GM08714 (cell line): ENCODE data around the gene CD8B2.
"Not testable (repeated sequence)": the region's sequence is repeated elsewhere in the genome, so short reads cannot be mapped to it uniquely, and the experiment has no call there.

Experiments used
- H3K4me3 ChIP-seq: fragments of 200-500 bp; sonication (Bioruptor generic); 2 replicates; pipeline ENCODE4 v1.5.1; 2014; ENCODE audit warnings: mild to moderate bottlenecking, low read length, inconsistent platforms
- ZNF274 ChIP-seq: IDR thresholded peaks from 2 replicates; pipeline ENCODE4 v1.6.1; 2012; ENCODE audit warnings: mild to moderate bottlenecking, low read depth, low read length

The CD8B2 gene

DNA sequence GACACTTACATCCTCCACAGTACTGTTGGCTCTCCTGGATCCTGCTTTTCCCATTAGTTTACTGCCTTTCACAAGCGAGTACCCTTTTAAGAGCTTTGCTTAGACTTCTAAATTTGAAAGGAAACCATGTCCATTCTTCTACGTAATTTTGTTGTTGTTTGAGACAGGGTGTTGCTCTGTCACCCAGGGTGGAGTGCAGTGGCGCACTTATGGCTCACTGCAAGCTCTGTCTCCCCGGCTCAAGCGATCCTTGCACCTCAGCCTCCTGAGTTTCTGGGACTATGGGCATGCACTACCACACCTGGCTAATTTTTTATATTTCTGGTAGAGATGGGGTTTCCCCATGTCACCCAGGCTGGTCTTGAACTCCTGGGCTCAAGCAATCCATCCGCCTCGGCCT is 24.8 kb downstream of the CD8B2 start:
- H3K4me3 ChIP-seq = not testable (repeated sequence)

DNA sequence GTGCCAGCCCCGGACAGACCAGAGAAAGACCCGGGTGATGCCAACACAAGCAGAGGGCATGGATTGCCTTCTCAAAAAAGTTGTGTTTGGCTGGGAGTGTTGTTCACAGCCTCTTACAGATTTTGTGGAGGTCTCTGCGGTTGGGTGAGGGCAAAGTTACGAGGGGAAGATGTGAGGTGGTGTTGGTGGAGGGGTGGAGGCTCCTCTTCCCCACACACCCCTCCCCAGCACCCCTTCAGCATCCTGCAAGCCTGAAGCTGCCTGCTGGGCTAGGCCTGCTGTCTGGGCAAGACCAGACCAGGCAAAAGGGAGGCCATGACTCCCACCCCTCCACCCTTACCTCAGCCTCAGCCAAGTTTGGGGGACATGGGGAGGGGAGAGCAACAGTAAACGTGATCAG is 26.2 kb downstream of the CD8B2 start:
- not testable (repeated sequence) for H3K4me3 ChIP-seq

DNA sequence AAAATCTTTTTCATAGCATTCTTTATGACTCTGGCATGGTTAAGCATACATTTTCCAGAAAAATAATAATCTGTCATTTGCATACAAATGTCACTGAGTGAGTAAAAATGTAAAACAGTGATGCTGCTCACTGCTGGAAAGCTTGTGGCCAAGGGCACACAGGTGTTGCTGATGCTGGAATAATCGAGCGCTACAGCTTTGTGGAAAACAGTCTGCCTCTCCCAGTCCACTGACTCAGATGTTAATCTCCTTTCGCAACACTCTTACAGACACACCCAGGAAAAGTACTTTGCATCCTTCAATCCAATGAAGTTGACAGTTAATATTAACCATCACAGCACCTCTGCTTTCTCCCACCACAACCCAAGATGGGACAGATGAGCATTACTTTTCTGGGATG is 27.7 kb downstream of the CD8B2 start:
- H3K4me3 ChIP-seq = not testable (repeated sequence)

DNA sequence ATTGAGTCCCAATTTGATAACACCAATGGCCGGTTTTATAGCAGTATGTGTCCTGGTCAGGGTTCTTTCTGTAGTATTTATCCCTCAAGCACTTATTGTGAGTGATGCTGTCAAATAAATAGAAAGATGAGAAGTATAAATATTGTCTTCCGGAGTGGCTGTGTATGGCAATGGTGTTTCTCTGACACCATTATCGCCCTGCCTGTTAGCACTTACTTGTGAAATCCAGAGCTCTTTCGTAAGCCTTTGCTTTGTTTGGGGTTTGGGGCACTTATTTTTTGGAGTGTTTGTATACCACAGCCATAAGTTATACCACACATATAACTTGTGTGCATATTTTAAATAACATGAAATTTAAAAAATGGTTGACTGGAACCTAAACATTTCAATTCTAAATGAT is 29.3 kb downstream of the CD8B2 start:
- TF ChIP-seq ZNF274 = no peak
- no peak overlapping the region for H3K4me3 ChIP-seq

DNA sequence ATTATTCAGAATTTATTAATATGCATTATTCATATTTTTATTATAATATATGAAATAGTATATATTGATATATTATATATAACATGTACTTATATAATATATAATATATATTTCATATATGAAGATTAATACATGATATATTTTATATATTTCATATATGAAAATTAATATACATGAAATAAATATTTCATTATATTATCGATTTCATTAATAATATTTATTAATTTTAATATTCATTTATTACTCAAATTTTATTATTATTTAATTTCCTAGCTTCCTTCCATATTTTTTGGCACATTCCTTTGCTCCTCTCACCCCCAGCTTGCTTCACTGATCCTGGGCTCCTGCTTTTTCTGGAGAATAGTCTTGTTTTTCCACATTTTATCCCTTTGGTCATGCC is 29.7 kb downstream of the CD8B2 start:
- TF ChIP-seq ZNF274 = no peak
- H3K4me3 ChIP-seq = no peak overlapping the region

DNA sequence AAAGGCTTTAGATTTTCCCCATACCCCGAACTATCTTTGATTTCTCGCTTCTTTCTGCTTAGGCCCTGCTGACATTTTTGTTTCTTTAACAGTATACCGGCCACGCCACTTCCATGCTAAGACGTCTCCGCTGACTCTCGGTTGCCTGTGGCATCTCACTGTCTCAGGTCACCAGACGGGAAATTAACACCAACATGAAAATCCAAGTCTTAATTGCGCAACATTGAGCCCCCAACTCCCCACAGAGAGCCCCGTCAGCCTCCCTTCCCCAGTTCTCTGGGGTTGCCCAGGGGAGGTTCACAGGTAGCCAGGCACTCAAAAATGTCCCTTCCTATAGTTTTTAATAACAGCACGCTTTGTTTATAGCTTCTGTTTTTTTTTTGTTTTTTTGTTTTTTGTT is 30.2 kb downstream of the CD8B2 start:
- TF ChIP-seq ZNF274 = no peak
- H3K4me3 ChIP-seq = no peak overlapping the region

DNA sequence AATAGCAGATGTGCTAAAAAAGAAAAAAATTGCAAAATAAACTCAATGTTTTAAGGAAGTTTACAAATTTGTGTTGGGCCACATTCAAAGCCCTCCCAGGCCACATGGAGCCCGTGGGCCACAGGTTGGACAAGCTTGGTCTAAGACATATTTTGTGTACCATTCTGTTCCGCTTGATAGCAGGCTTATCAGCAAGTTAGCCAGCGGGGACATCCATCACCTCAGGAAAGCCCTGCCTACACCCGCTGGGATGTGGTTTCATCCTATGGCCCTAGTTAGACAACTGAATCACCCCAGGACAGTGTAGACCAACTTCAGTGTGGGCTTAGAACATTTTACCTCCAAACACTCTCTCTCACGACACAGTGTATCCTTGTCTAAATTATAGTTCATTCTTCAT is 32.6 kb downstream of the CD8B2 start:
- TF ChIP-seq ZNF274 = no peak
- no peak overlapping the region for H3K4me3 ChIP-seq

DNA sequence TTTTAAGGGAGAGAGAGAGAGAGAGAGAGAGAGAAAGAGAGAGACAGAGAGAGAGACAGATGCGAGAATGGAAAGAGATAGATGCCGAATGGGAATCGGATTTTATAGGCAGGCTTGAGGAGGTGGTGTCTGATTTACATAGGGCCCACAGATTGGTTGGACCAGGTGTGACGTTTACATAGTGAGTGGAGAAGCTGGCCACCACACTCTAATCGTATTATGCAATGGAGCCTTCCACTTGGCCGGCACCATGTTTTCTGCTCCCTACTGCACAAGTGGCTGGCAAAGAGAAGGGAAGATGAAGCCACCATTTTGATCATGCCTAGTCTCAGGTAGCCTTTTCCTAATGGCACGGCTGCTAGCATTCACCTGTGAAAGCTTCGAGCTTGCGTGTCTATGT is 33.9 kb downstream of the CD8B2 start:
- TF ChIP-seq ZNF274 = no peak
- no peak overlapping the region for H3K4me3 ChIP-seq

DNA sequence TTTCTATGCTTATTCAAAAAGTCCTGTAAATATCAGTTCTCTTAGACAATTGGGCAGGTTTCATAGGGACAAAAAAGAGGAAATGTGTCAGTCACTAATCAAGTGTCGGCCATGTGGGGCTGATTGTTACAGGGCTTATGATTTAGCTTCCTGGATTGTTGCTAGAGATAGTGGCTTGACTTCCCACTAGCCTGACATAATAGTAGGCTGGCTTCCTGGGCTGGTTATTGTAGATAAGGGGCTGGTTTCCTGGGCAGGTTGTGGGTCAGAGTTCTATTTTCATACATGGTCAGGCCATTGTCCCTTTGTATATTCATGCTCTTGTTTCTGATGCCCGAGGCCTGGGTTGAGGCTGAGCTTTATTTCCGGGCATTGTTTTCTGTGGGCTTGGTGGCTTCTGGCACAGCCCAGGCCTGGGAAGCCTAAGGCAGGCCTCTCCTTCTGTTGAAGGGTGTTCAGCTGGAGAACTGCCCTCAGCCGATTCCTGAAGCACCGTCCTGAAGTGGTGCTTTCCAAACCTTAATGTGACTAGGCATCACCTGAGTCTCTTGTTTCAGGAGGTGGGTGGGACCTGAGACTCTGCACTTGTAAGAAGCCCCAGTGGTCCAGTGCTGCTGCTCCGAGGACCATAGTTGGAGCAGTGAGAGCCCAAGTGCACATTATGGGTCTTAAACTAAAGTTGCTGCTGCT is 37.0 kb downstream of the CD8B2 start:
- H3K4me3 ChIP-seq = no peak overlapping the region
- no peak for TF ChIP-seq ZNF274

DNA sequence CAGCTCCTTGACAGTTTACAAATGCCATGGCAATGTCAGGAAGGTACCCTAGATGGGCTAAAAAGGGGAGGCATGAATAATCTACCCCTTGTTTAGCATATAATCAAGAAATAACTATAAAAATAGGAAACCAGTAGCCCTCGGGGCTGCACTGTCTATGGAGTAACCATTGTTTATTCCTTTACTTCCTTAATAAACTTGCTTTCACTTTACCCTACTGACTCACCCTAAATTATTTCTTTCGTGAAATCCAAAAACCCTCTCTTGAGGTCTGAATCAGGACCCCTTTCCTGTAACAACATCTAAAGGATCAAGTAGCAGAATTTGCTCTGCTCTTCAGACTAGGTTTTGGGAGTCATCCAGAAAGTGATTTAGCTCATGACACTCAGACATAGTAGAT is 43.7 kb downstream of the CD8B2 start:
- no peak overlapping the region for H3K4me3 ChIP-seq
- no peak for TF ChIP-seq ZNF274

DNA sequence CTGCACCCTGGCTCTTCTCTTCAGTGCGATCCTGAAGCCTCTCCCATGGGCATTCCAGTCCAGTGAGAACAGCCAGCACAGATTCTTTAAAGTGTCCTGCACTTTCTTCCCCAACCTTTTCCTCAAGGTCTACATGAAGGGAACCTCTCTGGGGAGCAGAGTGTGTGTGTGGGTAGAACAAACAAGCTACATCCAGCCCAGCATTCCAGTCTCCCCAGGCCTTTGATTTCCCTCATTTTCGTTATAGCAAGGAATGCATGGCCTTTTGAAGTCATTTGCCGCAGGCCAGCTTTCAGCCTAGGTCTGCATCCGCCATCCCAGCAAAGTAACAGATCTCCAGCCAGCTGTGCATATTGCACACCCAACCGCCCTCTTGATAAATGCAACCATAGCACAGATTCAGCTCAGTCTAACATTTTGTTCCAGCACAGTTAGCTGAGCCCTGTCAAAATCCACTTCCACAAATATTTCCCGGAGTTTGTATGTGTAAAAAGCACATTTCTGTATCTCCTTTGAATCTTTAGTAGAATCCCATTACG is 44.6 kb downstream of the CD8B2 start:
- no peak for TF ChIP-seq ZNF274
- H3K4me3 ChIP-seq = no peak overlapping the region

DNA sequence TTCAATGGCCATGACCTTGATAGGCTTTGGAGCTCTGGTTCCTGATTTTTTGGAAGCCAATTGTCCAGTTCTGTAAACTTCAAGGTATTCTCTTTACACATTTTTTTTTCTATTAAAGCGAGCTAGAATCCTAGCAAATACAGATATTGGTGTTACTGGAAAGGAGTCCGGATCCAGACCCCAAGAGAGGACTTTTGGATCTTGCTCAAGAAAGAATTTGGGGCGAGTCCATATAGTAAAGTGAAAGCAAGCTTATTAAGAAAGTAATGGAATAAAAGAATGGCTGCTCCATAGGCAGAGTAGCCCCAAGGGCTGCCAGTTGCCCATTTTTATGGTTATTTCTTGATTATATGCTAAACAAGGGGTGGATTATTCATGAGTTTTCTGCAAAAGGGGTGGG is 45.1 kb downstream of the CD8B2 start:
- H3K4me3 ChIP-seq = no peak overlapping the region
- TF ChIP-seq ZNF274 = no peak

DNA sequence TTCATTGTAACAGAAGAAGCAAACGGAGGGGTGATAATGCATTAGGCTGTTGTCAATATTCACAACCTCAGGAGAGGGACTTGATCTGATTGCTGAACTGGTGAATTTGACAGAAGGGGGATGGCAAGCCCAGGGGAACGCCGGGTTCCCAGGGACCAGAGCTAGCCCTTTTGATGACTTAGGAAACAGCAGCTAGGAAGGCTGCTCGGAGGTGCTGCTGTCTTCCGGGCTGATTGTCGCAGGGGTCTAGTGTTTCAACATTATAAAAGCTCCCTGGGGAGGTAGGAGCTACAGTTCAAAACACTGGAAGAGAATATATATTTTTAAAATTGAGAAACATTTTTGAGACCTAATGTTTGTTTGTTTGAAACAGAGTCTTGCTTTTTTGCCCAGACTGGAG is 47.3 kb downstream of the CD8B2 start:
- no peak overlapping the region for H3K4me3 ChIP-seq
- no peak for TF ChIP-seq ZNF274

DNA sequence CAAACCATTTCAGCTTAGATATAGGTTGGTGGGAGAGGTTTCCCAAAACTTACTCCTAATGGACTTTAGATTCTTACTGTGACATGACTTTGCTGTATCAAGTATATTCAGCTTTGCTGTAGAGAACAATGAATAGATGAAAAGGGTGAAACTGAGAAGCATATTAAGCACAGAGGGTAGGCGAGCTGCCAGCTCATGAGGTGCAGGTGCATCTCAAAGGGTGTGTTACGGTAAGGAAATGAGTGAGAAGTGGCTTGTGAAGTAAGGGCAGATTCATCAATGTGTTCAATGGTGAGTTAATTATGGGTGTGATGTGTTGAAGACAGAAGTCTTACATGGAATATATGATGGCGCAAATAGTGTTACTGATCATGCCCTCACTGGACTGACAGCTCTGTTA is 49.3 kb downstream of the CD8B2 start:
- H3K4me3 ChIP-seq = no peak overlapping the region
- no peak for TF ChIP-seq ZNF274

DNA sequence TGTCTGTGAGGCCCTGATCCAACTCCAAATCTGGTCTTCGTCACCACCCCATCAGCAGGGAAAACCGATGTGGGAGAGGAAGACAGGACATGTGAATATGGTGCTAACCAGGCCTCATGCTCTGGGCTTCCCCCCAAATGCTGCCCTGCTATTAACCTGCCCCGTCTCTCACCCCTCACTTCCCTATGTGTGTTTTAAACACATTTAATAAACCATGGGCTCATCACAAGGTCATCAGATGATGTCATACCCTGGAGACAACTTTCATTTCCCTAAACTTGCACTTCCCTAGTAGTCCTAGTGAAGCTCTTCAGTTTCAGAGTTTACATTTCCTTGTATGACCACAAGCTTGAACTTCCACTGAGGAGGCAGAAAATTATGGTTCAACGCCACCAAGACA is 49.9 kb downstream of the CD8B2 start:
- no peak for TF ChIP-seq ZNF274
- H3K4me3 ChIP-seq = no peak overlapping the region

DNA sequence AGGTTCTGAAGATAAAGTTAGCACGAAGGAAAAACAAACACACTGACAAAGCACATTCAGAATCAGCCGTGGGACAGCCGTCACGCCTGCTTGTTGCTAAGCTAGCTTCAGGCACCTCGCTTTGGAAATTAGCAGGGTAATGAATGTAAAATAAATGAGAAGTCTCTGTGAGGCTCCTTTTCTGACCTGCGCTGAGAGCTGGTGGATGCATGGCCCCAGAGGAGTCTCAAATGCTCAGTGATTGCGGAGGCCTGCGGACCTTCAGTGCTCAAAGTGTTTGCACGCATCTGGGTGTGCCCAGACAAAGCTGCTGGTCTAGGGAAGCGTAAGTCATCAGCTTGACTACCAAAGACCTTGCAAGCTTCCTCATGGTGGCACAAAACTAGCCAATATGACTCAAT is 50.6 kb downstream of the CD8B2 start:
- no peak overlapping the region for H3K4me3 ChIP-seq
- TF ChIP-seq ZNF274 = no peak

DNA sequence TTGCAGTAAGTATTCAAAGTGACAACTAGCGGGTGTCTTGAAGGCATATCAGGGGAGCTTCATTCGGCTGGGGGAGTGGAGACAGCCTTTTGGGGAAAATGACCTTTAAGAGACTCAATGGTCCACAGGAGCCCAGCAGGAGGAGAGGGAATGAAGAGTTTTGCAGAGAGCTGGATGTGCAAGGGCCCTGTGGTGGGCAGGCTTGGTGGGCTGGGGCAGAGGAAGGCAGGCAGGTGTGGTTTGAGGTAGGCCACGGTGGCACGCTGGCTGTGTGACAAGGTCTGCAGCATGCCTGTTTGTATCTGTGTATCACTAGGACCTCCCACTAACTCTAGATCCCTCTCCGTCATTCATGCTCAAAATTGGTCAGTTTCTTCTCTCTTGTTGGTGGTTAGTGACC is 53.7 kb downstream of the CD8B2 start:
- no peak overlapping the region for H3K4me3 ChIP-seq
- no peak for TF ChIP-seq ZNF274
